ENCODE data around the gene PLCH1.

DNA sequence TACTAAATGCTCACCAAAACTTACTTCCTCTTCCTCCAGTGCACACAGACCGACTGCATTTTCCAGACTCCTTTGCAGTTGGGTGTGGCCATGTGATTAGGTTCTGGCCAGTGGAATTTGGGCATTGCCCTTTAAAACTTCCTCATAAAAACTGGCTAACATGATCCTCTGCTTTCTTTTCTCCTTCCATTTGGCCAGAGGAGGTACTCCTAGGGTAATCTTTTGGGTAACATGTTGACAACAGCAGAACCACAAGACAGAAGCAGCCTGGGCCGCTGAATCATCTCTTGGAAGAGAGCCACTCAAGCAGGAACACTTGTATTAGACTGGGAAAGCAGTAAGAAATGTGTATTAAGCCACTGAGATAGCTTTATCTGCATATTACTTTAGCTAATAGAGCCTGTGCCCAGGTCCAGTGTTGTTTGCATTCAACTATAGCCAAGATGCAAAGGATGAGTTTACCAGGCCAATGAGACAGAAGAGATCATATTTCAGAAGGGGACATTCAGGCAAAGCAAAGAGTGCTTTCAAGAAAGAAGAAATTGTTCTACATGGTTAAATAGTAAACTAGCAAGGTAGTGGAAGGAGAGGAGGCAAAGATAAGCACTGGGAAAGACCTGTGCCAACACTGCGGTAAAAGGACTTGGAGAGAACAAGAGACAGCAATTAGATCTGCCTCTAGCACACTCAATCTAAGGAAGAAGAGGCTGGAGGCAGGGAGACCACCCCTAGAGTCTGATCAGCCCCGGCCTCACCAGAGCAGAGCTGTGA, 79.8 kb downstream of the PLCH1 start:
- TF ChIP-seq, protein P1, sequence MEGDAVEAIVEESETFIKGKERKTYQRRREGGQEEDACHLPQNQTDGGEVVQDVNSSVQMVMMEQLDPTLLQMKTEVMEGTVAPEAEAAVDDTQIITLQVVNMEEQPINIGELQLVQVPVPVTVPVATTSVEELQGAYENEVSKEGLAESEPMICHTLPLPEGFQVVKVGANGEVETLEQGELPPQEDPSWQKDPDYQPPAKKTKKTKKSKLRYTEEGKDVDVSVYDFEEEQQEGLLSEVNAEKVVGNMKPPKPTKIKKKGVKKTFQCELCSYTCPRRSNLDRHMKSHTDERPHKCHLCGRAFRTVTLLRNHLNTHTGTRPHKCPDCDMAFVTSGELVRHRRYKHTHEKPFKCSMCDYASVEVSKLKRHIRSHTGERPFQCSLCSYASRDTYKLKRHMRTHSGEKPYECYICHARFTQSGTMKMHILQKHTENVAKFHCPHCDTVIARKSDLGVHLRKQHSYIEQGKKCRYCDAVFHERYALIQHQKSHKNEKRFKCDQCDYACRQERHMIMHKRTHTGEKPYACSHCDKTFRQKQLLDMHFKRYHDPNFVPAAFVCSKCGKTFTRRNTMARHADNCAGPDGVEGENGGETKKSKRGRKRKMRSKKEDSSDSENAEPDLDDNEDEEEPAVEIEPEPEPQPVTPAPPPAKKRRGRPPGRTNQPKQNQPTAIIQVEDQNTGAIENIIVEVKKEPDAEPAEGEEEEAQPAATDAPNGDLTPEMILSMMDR (IDR thresholded peaks at IDR 0.05 in 2 of 3, conservative IDR thresholded peaks at IDR 0.05 in 1 of 3; ENCODE audit: borderline replicate concordance in 1 of 3, insufficient read depth in 1 of 3, low read depth in 2 of 3, low read length in 2 of 3), result no peak
- no peak for TF ChIP-seq POLR2A (IDR thresholded peaks at IDR 0.05; ENCODE audit: borderline replicate concordance, extremely low read depth, insufficient read depth, insufficient read length)
- no peak for TF ChIP-seq ZFX (IDR thresholded peaks at IDR 0.05)
- TF ChIP-seq YY1 (IDR thresholded peaks at IDR 0.05; ENCODE audit: extremely low read depth, insufficient replicate concordance, low read depth, low read length), result no peak
